OCI-LY7 (cell line): ENCODE measurements around the gene COL13A1.

Experiments
- EZH2phosphoT487 ChIP-seq: fragments of 200-600 bp; sonication (generic); IDR thresholded peaks from 2 replicates; pipeline ENCODE4 v1.6.1; 2018; ENCODE audit warnings: low read depth, borderline replicate concordance, mild to moderate bottlenecking, mixed run types, antibody characterized with exemption, low read length, moderate library complexity, mixed read lengths
- TF ChIP-seq, protein P1 (sequence below): fragments of 200-600 bp; sonication (generic); conservative IDR thresholded peaks from 2 replicates; pipeline ENCODE4 v1.5.1; 2014; ENCODE audit warnings: mild to moderate bottlenecking, antibody characterized with exemption, low read length, moderate library complexity, mixed read lengths

DNA sequence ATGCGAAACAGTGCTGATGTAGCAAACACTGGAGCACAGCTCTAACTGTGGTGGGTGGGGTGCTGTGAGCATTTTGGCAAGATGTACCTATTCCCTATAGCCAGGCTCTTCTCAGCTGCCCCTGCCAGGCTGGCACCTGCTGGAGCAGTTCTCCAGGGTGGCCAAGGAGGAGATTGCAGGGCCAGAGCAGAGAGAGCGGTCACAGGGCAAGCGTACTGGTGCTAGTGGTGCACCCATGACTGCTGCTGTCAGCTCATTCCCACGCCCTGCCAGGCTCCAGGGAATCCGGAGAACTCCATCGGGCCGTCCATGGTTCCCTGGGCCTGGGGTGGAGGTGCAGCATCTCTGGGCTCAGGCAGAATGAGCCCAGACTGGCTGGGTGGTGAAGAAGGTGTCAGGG is 2.1 kb downstream of the COL13A1 start:
- TF ChIP-seq, protein P1, sequence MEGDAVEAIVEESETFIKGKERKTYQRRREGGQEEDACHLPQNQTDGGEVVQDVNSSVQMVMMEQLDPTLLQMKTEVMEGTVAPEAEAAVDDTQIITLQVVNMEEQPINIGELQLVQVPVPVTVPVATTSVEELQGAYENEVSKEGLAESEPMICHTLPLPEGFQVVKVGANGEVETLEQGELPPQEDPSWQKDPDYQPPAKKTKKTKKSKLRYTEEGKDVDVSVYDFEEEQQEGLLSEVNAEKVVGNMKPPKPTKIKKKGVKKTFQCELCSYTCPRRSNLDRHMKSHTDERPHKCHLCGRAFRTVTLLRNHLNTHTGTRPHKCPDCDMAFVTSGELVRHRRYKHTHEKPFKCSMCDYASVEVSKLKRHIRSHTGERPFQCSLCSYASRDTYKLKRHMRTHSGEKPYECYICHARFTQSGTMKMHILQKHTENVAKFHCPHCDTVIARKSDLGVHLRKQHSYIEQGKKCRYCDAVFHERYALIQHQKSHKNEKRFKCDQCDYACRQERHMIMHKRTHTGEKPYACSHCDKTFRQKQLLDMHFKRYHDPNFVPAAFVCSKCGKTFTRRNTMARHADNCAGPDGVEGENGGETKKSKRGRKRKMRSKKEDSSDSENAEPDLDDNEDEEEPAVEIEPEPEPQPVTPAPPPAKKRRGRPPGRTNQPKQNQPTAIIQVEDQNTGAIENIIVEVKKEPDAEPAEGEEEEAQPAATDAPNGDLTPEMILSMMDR = no peak
- no peak for TF ChIP-seq EZH2phosphoT487
